Cardiac septum (tissue), 1 donor: ENCODE results near the gene SH3PXD2A. TPM values are rescaled to one million over a fixed set of nuclear protein-coding genes. Genes with fewer than 3 reads are reported as not detected.
"Not testable (repeated sequence)": the region's sequence is repeated elsewhere in the genome, so short reads cannot be mapped to it uniquely, and the experiment has no call there.

ENCODE experiments used
- DNase-seq: peaks from one replicate; pipeline ENCODE4 v3.0.0-alpha.2; 2020; ENCODE audit warnings: low spot score
- intact Hi-C: fragments of 100-400 bp; cut with DNase I; formaldehyde crosslinking; loops from one replicate; pipeline ENCODE4 v1.14.0; 2022
- total RNA-seq: library from RNA; stranded (reverse); fragmentation: NEBNext Ultra II Directional; extraction: Animal tissue kit (Norgen Biotek cat#: 25700); gene quantifications from one replicate; pipeline ENCODE4 v1.2.1, GENCODE V29; 2021
- donor health status: DM: no; HTN: no; CAD: no.

Gene SH3PXD2A
- total RNA-seq, 1 donor from 2014 or later = 45.0 TPM

GRCh38 chr10:103633846-103634245 lies 221.5 kb downstream of the SH3PXD2A start:
- intact Hi-C loops = loop anchor here (5.0 kb wide), 1 partner anchor 37 kb away; no protein-coding TSS in a partner anchor

GRCh38 chr10:103632871-103633270 lies 222.5 kb downstream of the SH3PXD2A start:
- not testable (repeated sequence) for DNase-seq
- intact Hi-C loops = loop anchor here (5.0 kb wide), 1 partner anchor 36 kb away; no protein-coding TSS in a partner anchor

More at GRCh38 chr10:103633846-103634245, 221.5 kb downstream of the SH3PXD2A start:
- no peak for DNase-seq

- DNase-seq = no peak
- intact Hi-C loops = loop anchor here (5.0 kb wide), 1 partner anchor 35 kb away; no protein-coding TSS in a partner anchor
These were observed 223.1 kb downstream of the SH3PXD2A start for GRCh38 chr10:103632247-103632642.

- no peak for DNase-seq
These were observed 225.2 kb downstream of the SH3PXD2A start for GRCh38 chr10:103630156-103630555.

GRCh38 chr10:103629581-103629980 lies 225.8 kb downstream of the SH3PXD2A start:
- intact Hi-C loops = no loop called here
- no peak for DNase-seq

More at GRCh38 chr10:103630156-103630555, 225.2 kb downstream of the SH3PXD2A start:
- intact Hi-C loops = loop anchor here (5.0 kb wide), 1 partner anchor 33 kb away; no protein-coding TSS in a partner anchor

- intact Hi-C loops = no loop called here
- DNase-seq = no peak
These were observed 227.5 kb downstream of the SH3PXD2A start for GRCh38 chr10:103627893-103628292.

- no peak for DNase-seq
- intact Hi-C loops = no loop called here
These were observed 228.1 kb downstream of the SH3PXD2A start for GRCh38 chr10:103627111-103627892.

- intact Hi-C loops = no loop called here
- DNase-seq = no peak
These were observed 229.2 kb downstream of the SH3PXD2A start for GRCh38 chr10:103626178-103626577.

- DNase-seq = no peak
- intact Hi-C loops = no loop called here
These were observed 232.3 kb downstream of the SH3PXD2A start for GRCh38 chr10:103622935-103623574.

- DNase-seq = no peak
- intact Hi-C loops = no loop called here
These were observed 233.1 kb downstream of the SH3PXD2A start for GRCh38 chr10:103622286-103622685.

GRCh38 chr10:103621783-103622125 lies 233.6 kb downstream of the SH3PXD2A start:
- DNase-seq = no peak
- intact Hi-C loops = no loop called here

- intact Hi-C loops = no loop called here
- DNase-seq = no peak
These were observed 234.2 kb downstream of the SH3PXD2A start for GRCh38 chr10:103620891-103621782.

GRCh38 chr10:103620352-103620740 lies 235.0 kb downstream of the SH3PXD2A start:
- intact Hi-C loops = no loop called here
- DNase-seq = no peak

GRCh38 chr10:103619424-103620351 lies 235.7 kb downstream of the SH3PXD2A start:
- no peak for DNase-seq

GRCh38 chr10:103618575-103619423 lies 236.6 kb downstream of the SH3PXD2A start:
- intact Hi-C loops = loop anchor here (5.0 kb wide), 1 partner anchor 49 kb away; no protein-coding TSS in a partner anchor
- no peak for DNase-seq

More at GRCh38 chr10:103619424-103620351, 235.7 kb downstream of the SH3PXD2A start:
- intact Hi-C loops = loop anchor here (5.0 kb wide), 1 partner anchor 48 kb away; no protein-coding TSS in a partner anchor

- intact Hi-C loops = loop anchor here (5.0 kb wide), 1 partner anchor 50 kb away; no protein-coding TSS in a partner anchor
- DNase-seq = no peak
These were observed 237.6 kb downstream of the SH3PXD2A start for GRCh38 chr10:103617602-103618385.
